ENCODE measurements around the gene GMCL1. TPM values are rescaled to one million over a fixed set of nuclear protein-coding genes. Genes with fewer than 3 reads are reported as not detected.
A peak's percentile ranks its signal among the peaks of the same experiment; 100 is the strongest.

Gene GMCL1
- total and polyA plus RNA-seq, 2 of the 13 experiments (the other 11 are each of a cell fraction or from before 2014, with no cell fraction given) = 18.7 to 24.0 TPM

GRCh38 chr2:69926849-69927515, 97.5 kb downstream of the GMCL1 start (continued):
- TF ChIP-seq MLX (CRISPR knock-in tag; IDR thresholded peaks at IDR 0.05) (no peak), SAP130 (CRISPR knock-in tag; IDR thresholded peaks at IDR 0.05; ENCODE audit: low read depth) (peak; percentile 70), PHF5A (CRISPR knock-in tag; IDR thresholded peaks at IDR 0.05; ENCODE audit: low read depth, unreplicated experiment) (no peak), HOXA9 (CRISPR knock-in tag; IDR thresholded peaks at IDR 0.05; ENCODE audit: borderline replicate concordance) (no peak), SOX5 (CRISPR knock-in tag; IDR thresholded peaks at IDR 0.05; ENCODE audit: borderline replicate concordance) (peak; percentile 95), KDM5A (IDR thresholded peaks at IDR 0.05; ENCODE audit: borderline replicate concordance, low read length) (no peak), ZNF414 (CRISPR knock-in tag; IDR thresholded peaks at IDR 0.05) (peak; percentile 40; the same call in 1 of the 2 replicates), FOXA3 (CRISPR knock-in tag; IDR thresholded peaks at IDR 0.05) (peak; percentile 80), ZNF343 (CRISPR knock-in tag; IDR thresholded peaks at IDR 0.05) (no peak), HMGA1 (CRISPR knock-in tag; conservative IDR thresholded peaks at IDR 0.05) (no peak), ZNF549 (CRISPR knock-in tag; IDR thresholded peaks at IDR 0.05) (no peak), ZNF282 (IDR thresholded peaks at IDR 0.05; ENCODE audit: partially characterized antibody) (no peak), FOXM1 (CRISPR knock-in tag; IDR thresholded peaks at IDR 0.05) (no peak), BCL6 (CRISPR knock-in tag; IDR thresholded peaks at IDR 0.05) (0 out of 2 replicates have a peak, but pooled peaks have one; percentile 40), SIN3A (IDR thresholded peaks at IDR 0.05; ENCODE audit: borderline replicate concordance, low read depth, low read length) (no peak), MLXIP (CRISPR knock-in tag; IDR thresholded peaks at IDR 0.05; ENCODE audit: borderline replicate concordance) (no peak), MYC (CRISPR knock-in tag; IDR thresholded peaks at IDR 0.05; ENCODE audit: borderline replicate concordance) (no peak), ZBTB8A (CRISPR knock-in tag; IDR thresholded peaks at IDR 0.05; ENCODE audit: borderline replicate concordance, low read depth) (no peak), ARID2 (CRISPR knock-in tag; IDR thresholded peaks at IDR 0.05; ENCODE audit: borderline replicate concordance) (no peak; the same call in 1 of the 2 replicates), STAT5B (CRISPR knock-in tag; IDR thresholded peaks at IDR 0.05) (no peak), KLF6 (CRISPR knock-in tag; IDR thresholded peaks at IDR 0.05) (0 out of 2 replicates have a peak, but pooled peaks have one; percentile 50), ESRRA (CRISPR knock-in tag; IDR thresholded peaks at IDR 0.05; ENCODE audit: low read depth) (no peak), ATF7-NPFF (CRISPR knock-in tag; IDR thresholded peaks at IDR 0.05; ENCODE audit: low read depth) (no peak), ZNF558 (CRISPR knock-in tag; IDR thresholded peaks at IDR 0.05; ENCODE audit: borderline replicate concordance) (no peak), GZF1 (CRISPR knock-in tag; IDR thresholded peaks at IDR 0.05) (no peak), ZNF12 (CRISPR knock-in tag; IDR thresholded peaks at IDR 0.05) (peak; percentile 83; the same call in 1 of the 2 replicates)
